Dedifferentiated amniotic fluid mesenchymal stem cell (primary cell): ENCODE results near the gene TASOR.

ENCODE experiments used
- DNase-seq: peaks from one replicate; pipeline ENCODE4 v3.0.0-alpha.2; 2016; ENCODE audit errors: extremely low spot score

TASOR gene

GRCh38 chr3:56682462-56683121 is 473 bp downstream of the TASOR start:
- DNase-seq, result peak; percentile 50

- DNase-seq, result no peak
Observed at GRCh38 chr3:56681984-56682461, 1.0 kb downstream of the TASOR start.

- DNase-seq, result no peak
Observed at GRCh38 chr3:56680054-56680580, 2.9 kb downstream of the TASOR start.

GRCh38 chr3:56677286-56677685 is 5.8 kb downstream of the TASOR start:
- DNase-seq, result no peak

- DNase-seq, result no peak
Observed at GRCh38 chr3:56673781-56674457, 9.1 kb downstream of the TASOR start.

- no peak for DNase-seq
Observed at GRCh38 chr3:56667973-56668579, 15.0 kb downstream of the TASOR start.

- no peak for DNase-seq
Observed at GRCh38 chr3:56664823-56665222, 18.2 kb downstream of the TASOR start.

- DNase-seq, result no peak
Observed at GRCh38 chr3:56655709-56656108, 27.4 kb downstream of the TASOR start.

GRCh38 chr3:56654460-56654859 is 28.6 kb downstream of the TASOR start:
- DNase-seq, result no peak

- DNase-seq, result no peak
Observed at GRCh38 chr3:56645407-56645806, 37.7 kb downstream of the TASOR start.

GRCh38 chr3:56633602-56634535 is 49.2 kb downstream of the TASOR start:
- no peak for DNase-seq
